Measurements from ENCODE around the gene SPSB4.

DNA sequence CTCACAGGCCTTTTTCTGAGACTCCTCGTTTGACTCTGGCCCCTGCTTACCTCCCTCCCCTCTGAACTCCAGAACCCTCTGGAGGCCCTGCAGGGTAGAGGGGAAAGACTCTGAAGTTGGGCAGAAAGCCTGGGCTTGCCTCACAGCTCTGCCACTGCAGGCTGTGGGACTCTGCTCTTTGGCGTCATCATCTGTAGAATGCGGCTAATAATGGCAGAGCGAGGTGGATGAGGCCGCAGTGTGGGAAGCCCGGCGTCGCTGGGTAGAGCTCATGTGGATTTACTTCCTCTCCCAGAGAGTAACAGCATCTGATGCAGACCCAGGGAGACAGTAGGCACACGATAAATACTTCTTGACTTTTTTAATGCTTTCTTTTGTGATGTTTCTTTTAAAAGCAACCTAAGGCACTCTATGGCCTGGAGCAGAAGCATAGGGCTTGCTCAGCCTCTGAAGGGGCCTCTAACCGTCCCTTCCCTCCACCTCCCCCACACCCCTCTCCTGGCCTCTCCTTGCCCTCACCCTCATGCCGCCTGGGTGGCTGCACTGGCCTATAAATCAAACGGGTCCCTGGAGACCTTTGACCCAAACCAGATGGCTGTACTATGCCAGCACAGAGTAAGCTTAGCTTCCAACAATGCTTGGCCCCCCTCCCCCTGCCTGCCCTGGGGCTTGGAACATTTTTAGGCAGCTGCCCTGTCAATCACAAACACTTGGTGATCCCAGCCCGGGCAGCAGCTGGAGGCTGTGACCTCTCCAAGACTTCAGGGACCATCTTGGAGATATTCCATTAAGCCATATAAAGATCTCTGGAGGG is 32.9 kb downstream of the SPSB4 start:
- TF ChIP-seq, protein P1, sequence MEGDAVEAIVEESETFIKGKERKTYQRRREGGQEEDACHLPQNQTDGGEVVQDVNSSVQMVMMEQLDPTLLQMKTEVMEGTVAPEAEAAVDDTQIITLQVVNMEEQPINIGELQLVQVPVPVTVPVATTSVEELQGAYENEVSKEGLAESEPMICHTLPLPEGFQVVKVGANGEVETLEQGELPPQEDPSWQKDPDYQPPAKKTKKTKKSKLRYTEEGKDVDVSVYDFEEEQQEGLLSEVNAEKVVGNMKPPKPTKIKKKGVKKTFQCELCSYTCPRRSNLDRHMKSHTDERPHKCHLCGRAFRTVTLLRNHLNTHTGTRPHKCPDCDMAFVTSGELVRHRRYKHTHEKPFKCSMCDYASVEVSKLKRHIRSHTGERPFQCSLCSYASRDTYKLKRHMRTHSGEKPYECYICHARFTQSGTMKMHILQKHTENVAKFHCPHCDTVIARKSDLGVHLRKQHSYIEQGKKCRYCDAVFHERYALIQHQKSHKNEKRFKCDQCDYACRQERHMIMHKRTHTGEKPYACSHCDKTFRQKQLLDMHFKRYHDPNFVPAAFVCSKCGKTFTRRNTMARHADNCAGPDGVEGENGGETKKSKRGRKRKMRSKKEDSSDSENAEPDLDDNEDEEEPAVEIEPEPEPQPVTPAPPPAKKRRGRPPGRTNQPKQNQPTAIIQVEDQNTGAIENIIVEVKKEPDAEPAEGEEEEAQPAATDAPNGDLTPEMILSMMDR (IDR thresholded peaks at IDR 0.05; ENCODE audit: low read length): no peak
- no peak for TF ChIP-seq EZH2phosphoT487 (IDR thresholded peaks at IDR 0.05; ENCODE audit: low read length)

Measured in MM.1S (cell line).